Measurements from ENCODE around the gene CAND2.

The CAND2 gene

DNA sequence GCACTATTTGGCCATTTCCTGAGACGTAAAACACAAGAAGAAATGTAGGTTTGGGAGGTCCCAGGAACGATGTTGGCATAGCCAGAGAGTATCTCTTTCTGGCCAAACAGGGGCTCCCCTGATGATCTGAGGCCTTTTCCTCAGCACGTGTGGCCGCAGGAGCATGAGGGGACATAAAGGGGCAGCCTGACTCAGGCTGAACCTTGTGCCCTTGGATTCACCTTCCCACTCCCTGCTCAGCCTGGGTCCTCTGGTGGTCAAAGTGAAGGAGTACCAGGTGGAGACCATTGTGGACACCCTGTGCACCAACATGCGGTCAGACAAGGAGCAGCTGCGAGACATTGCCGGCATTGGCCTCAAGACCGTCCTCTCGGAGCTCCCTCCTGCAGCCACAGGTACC is 10.6 kb downstream of the CAND2 start:
- DNase-seq (ENCODE audit: low read depth in 3 of 3) = no peak

- no peak for DNase-seq (ENCODE audit: low read depth in 3 of 3)
These were observed 11.3 kb downstream of the CAND2 start for GRCh38 chr3:12807601-12808359.

GRCh38 chr3:12808587-12808986 is 12.1 kb downstream of the CAND2 start:
- DNase-seq (ENCODE audit: low read depth in 3 of 3) = no peak

DNA sequence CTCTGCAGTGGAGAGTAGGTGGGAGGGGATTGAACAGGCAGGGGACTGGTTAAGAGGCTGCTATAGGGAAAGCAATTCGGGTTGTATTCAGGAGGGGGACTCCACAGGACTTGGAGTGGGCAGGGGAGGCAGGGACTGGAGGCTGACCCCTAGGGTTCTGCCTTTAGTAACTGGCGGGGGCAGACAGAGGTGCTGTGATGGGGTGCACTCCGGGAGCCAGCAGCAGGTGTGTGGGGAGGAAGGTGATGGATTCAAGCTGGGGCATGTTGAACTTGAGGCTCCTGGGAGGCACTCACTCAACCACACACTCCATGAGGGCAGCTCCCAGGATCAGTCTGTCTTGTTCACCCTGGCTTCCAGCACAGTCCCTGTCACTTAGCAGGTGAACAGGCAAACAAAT is 12.5 kb downstream of the CAND2 start:
- DNase-seq (ENCODE audit: low read depth in 3 of 3) = no peak

- DNase-seq (ENCODE audit: low read depth in 3 of 3) = no peak
These were observed 13.0 kb downstream of the CAND2 start for GRCh38 chr3:12809435-12809834.

DNA sequence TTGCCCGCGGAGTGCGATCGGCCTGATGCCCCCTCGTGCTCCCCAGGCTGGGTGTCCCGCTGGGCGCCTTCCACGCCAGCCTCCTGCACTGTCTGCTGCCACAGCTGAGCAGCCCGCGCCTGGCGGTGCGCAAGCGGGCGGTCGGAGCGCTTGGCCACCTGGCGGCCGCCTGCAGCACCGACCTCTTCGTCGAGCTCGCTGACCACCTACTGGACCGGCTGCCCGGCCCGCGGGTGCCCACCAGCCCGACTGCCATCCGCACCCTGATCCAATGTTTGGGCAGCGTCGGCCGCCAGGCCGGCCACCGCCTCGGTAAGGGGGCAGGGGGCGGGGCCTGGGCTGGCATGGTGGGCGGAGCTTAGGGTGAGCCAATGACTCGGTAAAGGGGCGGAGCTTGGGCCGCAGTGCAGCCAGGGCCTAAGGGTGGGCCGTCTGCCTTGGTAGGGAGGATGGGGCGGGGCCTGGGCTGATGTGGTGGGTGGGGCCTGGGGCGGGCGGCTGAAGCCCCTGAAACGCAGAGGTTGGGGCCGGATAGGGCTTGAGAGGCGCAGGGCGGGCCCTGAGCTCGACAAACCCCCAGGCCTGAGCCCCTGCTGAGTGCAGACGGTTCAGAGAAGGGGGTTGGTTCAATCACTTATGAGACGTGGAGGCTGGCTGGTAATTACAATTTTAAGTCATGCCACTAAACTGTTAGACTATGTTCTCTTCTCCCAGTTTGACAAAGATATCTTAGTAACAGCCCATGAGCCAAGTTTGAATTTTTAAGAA is 13.7 kb downstream of the CAND2 start:
- peak; percentile 85 to 97 (median 85) for DNase-seq (ENCODE audit: low read depth in 3 of 3)

DNA sequence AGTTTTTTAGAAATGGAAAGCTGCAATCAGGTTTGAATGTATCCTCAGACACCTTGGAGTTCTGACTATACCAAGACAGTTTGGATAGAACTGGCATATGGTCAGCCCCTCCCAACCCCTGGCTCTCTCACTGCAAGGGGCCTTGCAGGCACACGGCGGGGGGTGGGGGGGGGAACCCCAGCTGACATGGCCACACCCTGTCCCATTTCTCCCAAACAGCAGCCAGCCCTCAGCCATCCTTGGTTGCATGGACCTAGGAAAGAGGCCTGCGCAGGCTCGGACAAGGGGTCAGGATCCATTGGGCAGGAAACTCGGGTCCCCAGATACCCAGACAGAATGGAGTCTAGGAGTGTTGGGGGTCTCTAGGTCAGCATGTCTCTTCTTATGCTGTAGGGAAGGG is 14.5 kb downstream of the CAND2 start:
- DNase-seq (ENCODE audit: low read depth in 3 of 3) = no peak

GRCh38 chr3:12812812-12813211 is 16.3 kb downstream of the CAND2 start:
- no peak for DNase-seq (ENCODE audit: low read depth in 3 of 3)

- no peak for DNase-seq (ENCODE audit: low read depth in 3 of 3)
These were observed 17.5 kb downstream of the CAND2 start for GRCh38 chr3:12813967-12814366.

DNA sequence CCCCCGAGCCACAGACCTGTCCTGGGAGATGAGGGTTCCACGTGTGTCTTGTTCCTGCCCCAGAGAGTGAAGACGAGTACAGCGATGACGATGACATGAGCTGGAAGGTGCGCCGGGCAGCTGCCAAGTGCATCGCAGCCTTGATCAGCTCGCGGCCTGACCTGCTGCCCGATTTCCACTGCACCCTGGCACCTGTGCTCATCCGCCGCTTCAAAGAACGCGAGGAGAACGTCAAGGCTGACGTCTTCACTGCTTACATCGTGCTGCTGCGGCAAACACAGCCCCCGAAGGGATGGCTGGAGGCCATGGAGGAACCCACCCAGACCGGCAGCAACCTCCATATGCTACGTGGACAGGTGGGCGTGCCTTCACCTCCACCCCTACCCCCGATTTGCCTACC is 18.6 kb downstream of the CAND2 start:
- no peak for DNase-seq (ENCODE audit: low read depth in 3 of 3)

- no peak for DNase-seq (ENCODE audit: low read depth in 3 of 3)
These were observed 19.2 kb downstream of the CAND2 start for GRCh38 chr3:12815719-12816118.

- no peak for DNase-seq (ENCODE audit: low read depth in 3 of 3)
These were observed 20.3 kb downstream of the CAND2 start for GRCh38 chr3:12816521-12817342.

DNA sequence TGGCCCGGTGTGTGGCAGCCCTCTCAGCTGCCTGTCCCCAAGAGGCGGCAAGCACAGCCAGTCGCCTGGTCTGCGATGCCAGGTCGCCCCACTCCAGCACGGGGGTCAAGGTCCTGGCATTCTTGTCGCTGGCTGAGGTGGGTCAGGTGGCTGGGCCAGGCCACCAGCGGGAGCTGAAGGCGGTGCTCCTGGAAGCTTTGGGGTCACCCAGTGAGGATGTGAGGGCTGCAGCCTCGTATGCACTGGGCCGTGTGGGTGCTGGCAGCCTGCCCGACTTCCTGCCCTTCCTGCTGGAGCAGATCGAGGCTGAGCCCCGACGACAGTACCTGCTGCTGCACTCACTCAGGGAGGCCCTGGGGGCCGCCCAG is 20.8 kb downstream of the CAND2 start:
- DNase-seq (ENCODE audit: low read depth in 3 of 3) = no peak

- no peak for DNase-seq (ENCODE audit: low read depth in 3 of 3)
These were observed 21.8 kb downstream of the CAND2 start for GRCh38 chr3:12818273-12818672.

DNA sequence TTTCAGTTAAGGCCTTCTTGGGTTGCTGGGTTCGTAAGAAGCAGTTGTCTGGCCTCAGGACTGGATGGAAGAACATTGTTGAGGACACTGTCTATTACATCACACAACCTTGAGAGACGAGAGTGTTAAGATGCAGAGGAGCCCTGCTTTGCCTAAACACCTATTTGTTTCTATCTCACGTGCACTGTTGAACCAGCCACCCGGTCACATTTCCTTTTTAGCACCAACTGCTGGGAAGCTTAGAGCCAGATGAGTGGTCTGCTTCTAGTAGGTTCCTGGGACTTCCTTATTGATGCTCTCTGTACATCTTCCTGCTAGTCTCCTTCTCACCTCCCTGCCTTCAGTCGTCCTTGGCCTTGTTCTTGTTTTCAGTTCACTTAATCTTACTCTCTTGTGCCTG is 22.3 kb downstream of the CAND2 start:
- no peak for DNase-seq (ENCODE audit: low read depth in 3 of 3)

- no peak for DNase-seq (ENCODE audit: low read depth in 3 of 3)
These were observed 26.4 kb downstream of the CAND2 start for GRCh38 chr3:12822725-12823373.

GRCh38 chr3:12824299-12824698 is 27.8 kb downstream of the CAND2 start:
- no peak for DNase-seq (ENCODE audit: low read depth in 3 of 3)

- DNase-seq (ENCODE audit: low read depth in 3 of 3) = no peak
These were observed 28.7 kb downstream of the CAND2 start for GRCh38 chr3:12825156-12825555.

DNA sequence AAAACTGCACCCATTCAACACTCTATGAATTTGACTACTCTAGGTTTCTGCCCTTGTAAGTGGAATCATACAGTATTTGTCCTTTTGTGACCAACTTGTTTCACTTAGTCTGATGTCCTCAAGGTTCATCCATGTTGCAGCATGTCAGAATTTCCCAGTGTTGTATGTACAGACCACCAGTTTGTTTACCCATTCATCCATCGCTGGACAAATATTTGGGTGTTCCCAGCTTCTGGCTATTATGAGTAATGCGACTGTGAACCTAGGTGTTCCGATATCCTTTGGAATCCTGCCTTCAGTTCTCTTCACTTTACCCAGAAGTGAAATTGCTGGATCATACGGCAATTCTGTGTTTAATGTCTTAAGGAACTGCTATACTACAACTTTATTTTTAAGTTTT is 32.3 kb downstream of the CAND2 start:
- DNase-seq (ENCODE audit: low read depth in 3 of 3) = no peak

GRCh38 chr3:12829404-12829803 is 32.9 kb downstream of the CAND2 start:
- no peak for DNase-seq (ENCODE audit: low read depth in 3 of 3)

DNA sequence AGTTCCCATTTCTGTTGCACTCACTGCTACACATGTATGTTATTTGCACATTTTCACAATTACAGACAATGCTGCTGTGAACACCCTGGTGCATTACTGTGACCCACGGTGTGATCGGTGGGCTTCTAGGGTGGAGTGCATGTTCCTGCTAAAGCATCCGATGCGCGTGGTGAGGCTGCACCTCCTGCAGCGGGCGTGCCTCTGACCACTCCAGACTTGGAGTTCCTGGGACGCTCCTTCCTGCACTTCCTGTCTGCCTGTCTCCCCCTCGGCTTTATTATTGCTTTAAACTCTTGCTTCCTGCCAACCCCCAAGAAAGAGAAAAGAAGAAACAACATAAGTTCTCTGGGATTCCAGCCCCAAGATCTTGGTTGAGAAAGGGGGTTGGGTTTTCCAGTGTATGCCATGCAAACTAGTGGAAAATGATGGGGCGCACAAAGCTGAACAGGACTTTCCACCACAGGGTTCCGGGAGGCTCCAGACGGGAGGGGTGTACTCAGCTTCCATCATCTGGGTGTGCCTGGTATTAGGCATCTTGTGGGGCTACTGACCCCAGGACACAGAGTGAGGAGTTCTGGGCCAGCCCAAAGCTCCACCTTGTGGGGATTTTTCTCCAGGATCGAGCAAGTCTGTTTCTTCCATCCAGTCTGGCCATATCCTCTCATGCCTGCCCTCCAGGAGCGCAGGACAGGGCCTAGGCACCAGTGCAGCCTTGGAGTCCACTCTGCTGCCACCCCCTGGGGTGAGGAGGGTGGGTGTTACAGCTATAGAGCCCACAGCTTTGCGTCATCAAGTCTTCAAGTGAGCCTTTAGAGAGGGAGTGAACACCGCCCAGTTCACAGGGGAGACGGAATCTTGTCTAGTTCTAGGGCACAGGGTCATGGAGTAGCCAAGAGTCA is 33.7 kb downstream of the CAND2 start:
- no peak for DNase-seq (ENCODE audit: low read depth in 3 of 3)
